DMS153 (cell line): Measurements from ENCODE around the gene PTBP2.

Source experiments
- DNase-seq: peaks from one replicate; lab custom pipeline; 2025; lab: John Stamatoyannopoulos, UW

PTBP2 gene

DNA sequence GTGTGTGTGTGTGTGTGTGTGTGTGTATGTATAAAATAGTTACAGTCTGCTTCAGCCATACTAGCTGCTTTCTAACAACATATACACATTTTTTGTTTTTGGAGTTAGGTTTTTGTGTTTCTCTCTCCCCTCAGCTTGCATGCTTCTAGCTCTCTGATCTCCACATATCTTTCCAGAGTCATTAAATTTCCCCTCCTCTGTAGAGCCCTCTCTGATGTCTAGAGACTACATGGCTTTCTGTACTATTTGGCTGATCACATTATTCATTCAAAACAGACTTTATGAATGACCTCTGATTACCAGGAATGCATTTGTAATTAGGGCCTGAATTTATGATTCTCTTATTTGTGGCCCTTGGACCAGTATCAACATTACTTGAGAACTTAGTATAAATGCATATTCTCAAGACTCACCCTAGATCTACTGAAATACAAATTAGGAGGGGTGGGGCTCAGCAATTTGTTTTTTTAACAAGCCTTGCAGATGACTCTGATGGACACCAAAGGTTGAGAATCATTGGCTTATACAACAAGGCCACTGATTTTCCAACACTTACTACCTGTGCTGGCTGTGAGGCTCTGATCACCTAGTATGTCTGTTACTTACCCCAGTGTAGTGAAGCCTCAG, 104.5 kb downstream of the PTBP2 start:
- DNase-seq: no peak

DNA sequence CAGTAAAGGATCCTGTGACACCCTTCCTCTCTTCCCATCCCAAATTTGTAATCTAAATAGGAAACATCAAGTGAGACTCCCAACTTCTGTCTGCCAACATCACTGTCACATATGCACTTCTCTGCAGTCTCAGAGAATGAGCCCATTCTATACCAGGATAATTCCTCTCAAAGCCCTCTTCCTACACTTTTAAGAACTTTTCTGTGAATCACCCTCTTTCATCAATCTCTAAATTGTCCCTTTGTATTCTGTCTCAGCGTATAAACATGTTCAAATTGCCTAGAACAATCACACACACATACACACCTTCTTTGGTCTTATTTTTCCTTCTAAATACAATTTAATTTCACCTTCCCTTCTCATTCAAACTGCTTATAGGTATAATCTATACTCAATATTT, 111.8 kb downstream of the PTBP2 start:
- DNase-seq: no peak

DNA sequence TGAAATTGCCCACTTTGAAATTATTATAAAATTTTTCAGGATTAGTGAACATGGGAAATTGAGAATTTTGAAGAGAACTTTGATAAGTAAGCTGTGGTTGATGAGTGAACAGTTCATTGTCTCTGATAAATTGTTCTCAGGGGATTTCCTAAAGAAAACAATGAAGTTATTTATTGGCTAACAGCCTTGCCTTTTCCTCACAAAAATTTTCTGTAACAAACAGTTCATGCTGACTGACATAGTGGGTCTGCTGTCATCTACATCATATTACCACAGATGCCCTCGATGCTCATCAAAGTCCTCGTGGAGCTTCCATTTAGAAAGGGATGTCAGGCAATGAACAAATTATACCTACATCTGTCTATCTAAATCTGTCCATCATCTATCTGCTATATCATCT, 113.4 kb downstream of the PTBP2 start:
- no peak for DNase-seq

DNA sequence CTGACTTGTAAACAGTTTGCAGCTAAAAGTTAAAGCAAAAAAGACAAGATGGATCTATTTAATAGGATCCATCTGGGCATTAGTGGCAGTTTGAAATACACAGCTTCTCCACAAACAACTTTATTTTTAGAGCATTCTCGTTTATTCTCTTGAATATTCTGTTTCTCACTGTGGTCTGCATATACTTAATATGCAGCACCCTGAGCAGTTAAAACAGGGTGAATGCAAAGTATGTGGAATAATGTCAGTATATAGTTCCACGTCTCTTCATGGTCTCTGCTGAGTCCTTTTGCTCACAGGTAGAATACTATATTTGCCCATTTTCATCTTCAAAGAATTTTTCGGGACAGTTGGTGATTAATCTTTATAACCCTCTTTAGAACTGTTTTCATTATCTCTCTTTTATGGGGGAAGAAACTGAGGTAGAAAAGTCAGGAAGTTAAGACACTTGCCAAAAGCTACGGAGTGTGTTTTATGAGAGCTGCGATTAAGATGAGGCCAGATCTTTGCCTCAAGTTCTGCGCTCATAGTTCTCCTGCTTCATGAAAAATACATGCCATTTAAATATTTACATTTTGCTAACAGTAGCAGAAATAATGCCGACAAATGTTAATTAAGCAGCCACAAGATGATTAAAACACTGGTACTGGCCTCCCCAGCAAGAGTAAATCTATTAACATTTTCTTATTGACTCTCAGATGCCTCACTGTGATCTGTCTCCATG, 115.6 kb downstream of the PTBP2 start:
- no peak for DNase-seq

DNA sequence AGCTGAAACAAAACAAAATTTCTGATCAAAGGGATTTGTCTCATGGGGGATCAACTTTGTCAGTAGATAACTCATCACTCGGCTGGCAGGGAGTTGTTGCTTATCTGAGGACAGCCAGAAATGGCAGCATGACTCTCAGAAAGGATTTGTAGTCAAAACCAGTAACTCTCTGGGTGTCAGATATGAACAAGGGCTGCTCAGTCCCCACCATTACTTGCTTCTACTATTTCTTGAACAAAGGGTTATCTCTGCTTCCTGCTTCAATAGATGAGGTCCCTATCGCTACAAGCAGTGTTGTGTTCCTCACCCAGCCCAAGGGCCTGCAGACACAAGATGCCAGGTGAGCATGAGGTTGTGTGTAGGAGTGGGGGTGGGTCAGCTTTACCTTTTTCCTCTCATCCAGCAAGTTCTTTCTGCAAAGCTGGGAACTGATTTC, 116.2 kb downstream of the PTBP2 start:
- DNase-seq: no peak

DNA sequence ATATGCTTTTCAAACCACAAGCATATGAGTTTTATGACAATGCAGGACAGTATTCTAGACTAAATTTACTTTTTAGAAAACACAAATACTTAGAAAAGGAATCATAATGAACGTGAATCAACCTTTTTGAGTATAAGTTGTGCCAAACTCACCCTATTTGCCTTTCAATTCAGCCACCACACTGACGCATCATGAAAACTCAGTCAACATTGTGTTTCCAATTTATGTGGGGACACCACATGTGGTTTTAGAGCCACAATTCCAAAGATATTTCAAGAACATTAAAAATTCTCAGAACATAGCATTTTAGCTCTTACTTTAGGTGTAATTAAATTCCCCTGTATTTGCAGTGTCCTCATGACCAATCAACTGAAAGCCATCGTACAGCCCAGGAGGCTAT, 118.8 kb downstream of the PTBP2 start:
- DNase-seq: no peak

DNA sequence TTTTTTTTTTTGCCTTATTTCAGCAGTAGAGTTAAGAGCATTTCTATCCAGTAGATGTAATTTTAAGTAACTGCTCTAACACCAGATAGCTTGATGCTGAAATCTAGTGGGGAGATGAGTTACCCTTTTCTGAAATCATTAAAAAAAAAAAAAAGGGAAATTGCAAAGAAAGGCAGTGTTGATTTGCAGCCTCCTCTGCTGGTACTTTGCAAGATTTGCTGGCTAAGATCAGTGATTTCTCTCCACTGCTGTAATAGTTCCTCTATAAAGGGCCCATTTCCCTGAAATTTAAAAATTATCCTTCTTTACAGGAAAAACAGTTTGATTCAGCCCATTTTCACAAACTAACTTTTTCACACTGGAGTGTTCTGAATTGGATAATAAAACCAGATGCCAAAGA, 120.6 kb downstream of the PTBP2 start:
- DNase-seq: no peak

DNA sequence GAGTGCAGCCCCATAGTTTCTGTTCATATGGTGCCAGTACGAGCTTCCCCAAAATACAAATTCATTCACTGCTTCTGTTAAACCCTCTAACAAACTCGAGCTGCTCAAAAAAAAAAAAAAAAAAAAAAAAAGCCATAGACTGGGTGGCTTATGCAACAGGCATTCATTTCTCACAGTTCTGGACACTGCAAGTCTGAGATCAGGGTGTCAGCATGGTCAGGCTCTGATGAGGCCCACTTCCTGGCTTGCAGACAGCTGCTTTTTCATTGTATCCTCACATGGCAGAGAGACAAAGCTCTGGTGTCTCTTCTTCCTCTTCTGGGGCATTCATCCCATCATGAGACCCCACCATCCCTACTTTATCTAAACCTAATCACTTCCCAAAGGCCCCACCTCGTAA, 121.6 kb downstream of the PTBP2 start:
- no peak for DNase-seq

DNA sequence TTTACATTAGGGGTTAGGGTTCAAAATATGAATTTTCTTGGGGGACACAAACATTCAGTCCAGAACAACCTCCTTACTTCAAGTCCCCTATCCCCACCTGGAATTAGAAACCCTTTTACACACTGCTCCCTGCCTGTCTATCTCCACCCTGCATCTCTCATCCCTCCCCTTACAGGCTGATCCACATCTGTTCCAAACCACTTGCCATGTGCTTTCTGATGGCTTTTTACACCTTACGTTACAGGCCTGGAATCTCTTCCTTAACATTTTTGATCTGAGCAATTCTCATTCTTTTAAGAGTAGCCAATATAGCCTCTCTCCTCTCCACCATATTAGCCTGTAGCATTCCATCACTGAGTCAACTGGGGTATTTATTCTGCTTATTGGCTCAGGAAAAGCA, 122.0 kb downstream of the PTBP2 start:
- DNase-seq: no peak

DNA sequence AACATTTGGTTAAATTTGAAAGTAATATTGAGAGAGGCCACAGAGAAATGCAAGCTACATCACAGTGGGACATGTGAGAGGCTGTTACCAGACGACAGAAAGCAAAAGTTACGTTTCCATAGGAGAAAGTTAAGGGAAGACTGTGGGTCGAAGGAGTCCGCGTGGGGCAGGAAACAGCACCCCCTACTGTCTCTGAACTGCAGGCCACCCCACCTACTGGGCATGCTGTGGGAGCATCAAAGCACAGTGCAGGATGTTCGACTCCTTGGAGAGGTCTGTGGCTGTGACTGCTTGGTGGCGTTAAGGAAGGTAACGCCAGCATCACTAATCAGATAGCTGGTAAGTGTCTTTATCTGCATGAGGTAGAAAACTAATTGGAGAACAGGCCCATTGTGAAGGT, 123.9 kb downstream of the PTBP2 start:
- no peak for DNase-seq

DNA sequence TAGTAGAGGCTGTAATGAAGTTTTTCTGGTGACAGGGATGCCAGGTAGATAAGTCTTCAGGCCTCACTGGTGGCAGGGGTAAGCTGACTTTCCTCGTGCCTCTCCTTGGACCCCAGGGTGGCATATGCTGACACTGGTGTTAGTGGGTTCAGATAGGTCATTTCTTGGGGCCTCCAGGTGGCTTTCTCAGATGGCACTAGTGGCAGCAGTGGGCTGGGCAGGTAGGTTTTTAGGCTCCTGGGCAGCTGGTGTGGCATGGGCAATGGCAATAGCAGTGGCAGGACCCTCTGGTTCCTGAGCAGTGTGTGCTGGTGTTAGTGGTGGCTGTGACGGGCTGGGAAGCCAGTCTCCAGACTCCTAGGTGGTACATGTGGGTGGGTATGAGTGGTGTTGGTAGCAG, 140.3 kb downstream of the PTBP2 start:
- DNase-seq: no peak

DNA sequence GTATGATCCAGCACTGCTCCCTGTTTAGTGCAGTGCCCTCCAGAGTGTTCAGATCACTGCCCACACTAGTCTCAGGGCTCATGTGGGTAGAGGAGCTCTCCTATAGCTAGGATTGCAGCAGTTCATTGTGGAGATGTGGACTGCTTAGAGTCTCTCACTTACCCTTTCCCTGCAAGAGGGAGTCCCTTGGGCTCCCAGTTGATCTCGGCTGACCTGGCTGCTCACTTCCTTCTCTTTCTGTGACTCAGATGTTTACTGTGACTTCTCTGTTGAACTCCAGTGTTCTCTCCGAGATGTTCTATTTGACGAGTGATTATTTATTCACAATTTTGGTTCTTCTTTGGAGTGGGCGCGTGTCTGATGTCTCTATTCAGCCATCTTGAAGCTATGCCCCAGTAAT, 141.9 kb downstream of the PTBP2 start:
- DNase-seq: no peak
